D721Med (cell line): ENCODE data around the gene ZNF184.
"Not testable (repeated sequence)": the region's sequence is repeated elsewhere in the genome, so short reads cannot be mapped to it uniquely, and the experiment has no call there.

ENCODE experiments used
- DNase-seq: peaks from one replicate; pipeline ENCODE4 v3.0.0; 2011; ENCODE audit warnings: low spot score; ENCODE audit not compliant: insufficient read length
- FAIRE-seq: peaks from 2 replicates; lab custom pipeline; 2011; peaks lifted over from hg19 to GRCh38; lab: Jason Lieb, UNC
- CTCF ChIP-seq: IDR thresholded peaks from 2 replicates; pipeline ENCODE4 v1.5.1; 2012; ENCODE audit warnings: mild to moderate bottlenecking, control low read depth; ENCODE audit not compliant: insufficient read depth; ENCODE audit errors: missing control alignments

The ZNF184 gene

GRCh38 chr6:27441001-27441400 lies 31.9 kb downstream of the ZNF184 start:
- DNase-seq (no peak), FAIRE-seq (no peak)
- TF ChIP-seq CTCF = no peak

GRCh38 chr6:27439371-27439770 lies 33.5 kb downstream of the ZNF184 start:
- no peak for TF ChIP-seq CTCF
- FAIRE-seq = no peak
- DNase-seq = no peak

DNA sequence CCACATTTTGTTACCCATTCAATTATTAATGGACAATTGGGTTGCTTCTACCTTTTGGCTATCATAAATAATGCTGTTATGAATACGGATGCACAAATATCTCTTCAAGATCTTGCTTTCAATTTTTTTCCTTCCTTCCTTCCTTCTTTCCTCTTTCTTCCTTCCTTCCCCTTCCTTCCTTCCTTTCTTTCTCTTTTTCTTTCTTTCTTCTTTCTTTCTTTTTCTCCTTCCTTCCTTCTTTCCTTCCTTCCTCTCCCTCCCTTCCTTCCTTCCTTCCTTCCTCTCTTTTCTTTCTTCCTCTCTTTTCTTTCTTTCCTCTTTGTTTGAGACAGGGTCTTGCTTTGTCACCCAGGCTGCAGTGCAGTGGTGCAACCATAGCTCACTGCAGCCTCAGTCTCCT lies 39.2 kb downstream of the ZNF184 start:
- TF ChIP-seq CTCF = no peak
- FAIRE-seq (no peak), DNase-seq (no peak)

- no peak for FAIRE-seq
- no peak for DNase-seq
- no peak for TF ChIP-seq CTCF
Observed at GRCh38 chr6:27428966-27429365, 43.9 kb downstream of the ZNF184 start.

DNA sequence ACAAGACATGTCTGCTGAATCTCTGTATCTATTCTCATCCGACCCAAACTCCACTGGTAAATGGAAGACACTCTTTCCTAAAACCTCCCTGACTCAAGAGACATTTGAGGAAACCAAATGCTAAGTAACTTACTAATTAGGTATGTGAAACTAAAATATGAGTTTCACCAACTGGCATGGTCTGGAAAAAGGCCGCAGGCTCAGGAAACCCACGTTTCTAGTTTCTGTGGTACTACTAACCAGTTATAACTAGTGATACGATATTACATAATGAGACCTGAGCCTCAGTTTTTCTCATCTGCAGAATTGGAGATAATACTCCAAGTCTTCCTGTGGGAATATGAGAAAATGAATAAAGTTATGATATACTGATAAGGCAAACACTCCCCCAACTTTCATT lies 44.4 kb downstream of the ZNF184 start:
- TF ChIP-seq CTCF = no peak
- no peak for FAIRE-seq
- DNase-seq = no peak

GRCh38 chr6:27426045-27426620 lies 46.8 kb downstream of the ZNF184 start:
- FAIRE-seq (no peak), DNase-seq (no peak)
- TF ChIP-seq CTCF = no peak

DNA sequence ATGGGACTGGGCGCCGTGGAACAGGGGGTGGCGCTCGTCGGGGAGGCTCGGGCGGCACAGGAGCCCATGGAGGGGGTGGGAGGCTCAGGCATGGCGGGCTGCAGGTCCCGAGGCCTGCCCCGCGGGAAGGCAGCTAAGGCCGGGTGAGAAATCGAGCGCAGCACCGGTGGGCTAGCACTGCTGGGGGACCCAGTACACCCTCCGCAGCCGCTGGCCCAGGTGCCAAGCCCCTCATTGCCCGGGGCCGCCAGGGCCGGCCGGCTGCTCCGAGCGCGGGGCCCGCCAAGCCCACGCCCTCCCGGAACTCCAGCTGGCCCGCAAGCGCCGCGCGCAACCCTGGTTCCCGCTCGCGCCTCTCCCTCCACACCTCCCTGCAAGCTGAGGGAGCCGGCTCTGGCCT lies 48.1 kb downstream of the ZNF184 start:
- not testable (repeated sequence) for FAIRE-seq, DNase-seq
